ENCODE data around the gene MAML1.

Gene MAML1

GRCh38 chr5:179793468-179794139 is 61.0 kb downstream of the MAML1 start, which contains the start of gene LTC4S:
Gene LTC4S (plus strand): TSS chr5:179793986. CDS start chr5:179794081, 95 bp downstream.
- peak in 1 of 2 donors; percentile 41 for DNase-seq (ENCODE audit: extremely low read depth in 1 of 2, low read depth in 1 of 2)

DNA sequence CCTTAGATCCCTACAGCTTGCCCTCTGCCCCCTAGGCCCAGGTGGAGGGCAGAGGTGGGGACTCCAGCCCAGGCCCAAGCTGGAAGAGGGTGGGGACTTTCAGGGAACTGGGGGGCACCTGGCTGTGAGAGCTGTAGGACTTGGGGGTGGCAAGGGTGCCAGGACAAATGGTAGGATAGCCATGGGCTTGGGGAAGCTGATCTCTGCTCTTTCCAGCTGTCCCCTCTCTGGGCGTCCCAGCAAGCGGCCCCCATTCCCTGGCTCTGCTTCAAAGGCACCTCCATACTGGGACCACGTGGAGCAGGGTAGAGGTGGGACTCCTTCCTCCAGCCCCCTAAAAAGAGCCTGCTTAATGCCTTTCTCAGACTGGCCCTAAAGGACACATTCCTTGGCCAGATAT is 61.5 kb downstream of the MAML1 start:
- DNase-seq (ENCODE audit: extremely low read depth in 1 of 2, low read depth in 1 of 2) = no peak

GRCh38 chr5:179794575-179794974 is 62.0 kb downstream of the MAML1 start:
- DNase-seq (ENCODE audit: extremely low read depth in 1 of 2, low read depth in 1 of 2) = no peak

GRCh38 chr5:179795049-179795862 is 62.6 kb downstream of the MAML1 start:
- DNase-seq (ENCODE audit: extremely low read depth in 1 of 2, low read depth in 1 of 2) = no peak

GRCh38 chr5:179795863-179796833 is 63.5 kb downstream of the MAML1 start:
- peak in 1 of 2 donors; percentile 59 for DNase-seq (ENCODE audit: extremely low read depth in 1 of 2, low read depth in 1 of 2)

DNA sequence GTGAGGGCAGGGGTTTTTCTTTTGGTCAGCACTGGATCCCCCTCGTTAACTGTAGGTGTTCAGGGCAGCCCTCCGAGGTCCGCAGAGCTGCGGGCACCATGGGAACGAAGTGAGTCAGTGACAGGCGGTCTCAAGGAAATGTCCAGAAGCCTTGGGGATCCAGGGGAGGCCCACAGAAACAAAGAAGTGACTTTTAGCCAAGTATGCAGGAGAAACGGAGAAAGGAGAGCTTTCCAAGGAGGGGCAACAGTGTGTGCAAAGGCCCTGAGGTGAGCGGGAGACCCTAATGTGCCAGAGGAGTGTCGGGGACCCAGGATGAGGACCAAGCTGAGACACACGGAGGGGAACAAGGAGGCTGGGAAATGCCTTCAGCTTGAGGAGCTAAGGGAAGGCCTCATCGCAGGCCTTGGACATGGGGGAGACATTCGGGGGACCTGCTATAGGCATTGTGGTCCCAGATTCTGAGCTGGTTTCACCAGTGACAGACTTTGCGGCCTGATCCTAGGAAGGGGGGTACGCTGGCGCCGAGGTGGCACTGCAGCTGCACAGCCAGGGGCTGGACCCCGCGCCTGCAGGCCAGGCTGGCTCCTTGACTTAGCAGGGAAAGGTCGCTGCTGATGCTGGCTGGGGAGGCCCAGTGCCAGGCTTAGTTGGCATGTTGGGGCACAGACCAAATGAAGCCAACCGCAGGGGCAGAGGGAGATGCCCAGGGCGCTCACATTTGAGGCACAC is 64.4 kb downstream of the MAML1 start:
- DNase-seq (ENCODE audit: extremely low read depth in 1 of 2, low read depth in 1 of 2) = no peak

GRCh38 chr5:179797741-179798140 is 65.1 kb downstream of the MAML1 start:
- DNase-seq (ENCODE audit: extremely low read depth in 1 of 2, low read depth in 1 of 2) = no peak

GRCh38 chr5:179798144-179798770 is 65.6 kb downstream of the MAML1 start:
- DNase-seq (ENCODE audit: extremely low read depth in 1 of 2, low read depth in 1 of 2) = no peak

- DNase-seq (ENCODE audit: extremely low read depth in 1 of 2, low read depth in 1 of 2) = no peak
Measured at GRCh38 chr5:179798771-179799643, 66.4 kb downstream of the MAML1 start.

GRCh38 chr5:179799644-179799973 is 67.0 kb downstream of the MAML1 start:
- no peak for DNase-seq (ENCODE audit: extremely low read depth in 1 of 2, low read depth in 1 of 2)

DNA sequence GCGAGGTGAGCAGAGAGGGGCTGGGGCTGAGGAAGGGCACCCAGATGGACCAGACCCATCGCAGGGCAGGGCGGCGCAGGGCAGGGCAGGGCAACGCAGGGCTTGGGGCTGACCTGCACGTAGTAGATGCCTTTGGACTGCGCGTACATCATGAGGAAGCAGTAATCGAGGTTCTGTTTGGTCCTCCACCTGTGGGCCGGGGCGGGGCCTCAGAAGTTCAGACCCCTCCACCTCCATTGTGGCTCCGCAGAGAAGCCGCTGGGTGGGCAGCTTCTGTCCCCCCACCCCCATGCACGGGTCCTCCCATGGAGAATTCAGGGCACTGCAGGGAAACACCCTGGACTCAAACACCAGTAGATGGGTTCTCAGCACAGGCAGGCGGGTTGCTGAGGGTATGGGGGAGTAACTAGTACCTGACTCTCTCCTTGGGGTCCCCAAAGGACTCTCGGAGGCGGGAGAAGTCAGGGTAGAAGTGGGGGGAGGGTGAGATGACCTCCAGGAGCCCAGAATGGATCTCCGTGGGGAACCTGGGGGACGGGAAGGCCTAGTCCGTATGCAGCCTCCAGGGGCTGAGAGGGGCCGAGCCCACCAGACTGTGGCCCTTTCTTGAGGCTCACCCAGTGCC is 67.6 kb downstream of the MAML1 start:
- DNase-seq (ENCODE audit: extremely low read depth in 1 of 2, low read depth in 1 of 2) = no peak

GRCh38 chr5:179800696-179801201 is 68.1 kb downstream of the MAML1 start:
- no peak for DNase-seq (ENCODE audit: extremely low read depth in 1 of 2, low read depth in 1 of 2)

GRCh38 chr5:179801304-179802206 is 68.9 kb downstream of the MAML1 start:
- peak; percentile 62 to 78 for DNase-seq (ENCODE audit: extremely low read depth in 1 of 2, low read depth in 1 of 2)

DNA sequence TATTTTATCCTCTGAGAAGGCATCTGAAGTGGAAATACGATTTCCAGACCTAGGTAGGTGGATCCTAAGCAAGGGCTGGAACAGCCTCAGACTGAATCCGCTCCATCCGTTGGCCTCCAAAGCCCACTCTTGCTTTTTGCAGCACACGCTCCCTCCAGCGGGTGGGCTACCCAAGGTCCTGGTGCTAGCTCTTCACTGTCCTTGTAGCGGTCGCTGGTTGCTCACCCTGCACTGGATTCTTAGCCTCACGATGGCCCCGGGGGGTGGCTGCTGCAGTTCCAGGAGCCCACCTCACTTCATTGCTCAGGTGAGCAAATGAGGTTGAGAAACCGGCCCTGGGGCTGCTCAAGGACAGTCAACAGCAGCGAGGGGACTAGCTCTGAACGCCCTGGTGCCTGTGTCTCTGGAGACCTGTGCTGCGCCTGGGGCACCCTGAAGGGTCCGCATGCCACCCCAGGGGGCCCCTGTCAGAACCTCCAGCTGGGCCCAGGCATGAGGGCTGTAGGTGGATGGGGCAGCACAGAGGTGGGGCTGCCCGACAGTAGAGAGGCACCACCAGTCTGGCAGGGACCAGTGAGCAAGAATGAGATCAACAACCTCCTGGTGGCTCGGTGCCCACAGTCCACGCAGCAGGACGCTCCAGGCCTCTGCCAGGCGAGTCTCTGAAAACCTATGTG is 69.7 kb downstream of the MAML1 start:
- no peak for DNase-seq (ENCODE audit: extremely low read depth in 1 of 2, low read depth in 1 of 2)

DNA sequence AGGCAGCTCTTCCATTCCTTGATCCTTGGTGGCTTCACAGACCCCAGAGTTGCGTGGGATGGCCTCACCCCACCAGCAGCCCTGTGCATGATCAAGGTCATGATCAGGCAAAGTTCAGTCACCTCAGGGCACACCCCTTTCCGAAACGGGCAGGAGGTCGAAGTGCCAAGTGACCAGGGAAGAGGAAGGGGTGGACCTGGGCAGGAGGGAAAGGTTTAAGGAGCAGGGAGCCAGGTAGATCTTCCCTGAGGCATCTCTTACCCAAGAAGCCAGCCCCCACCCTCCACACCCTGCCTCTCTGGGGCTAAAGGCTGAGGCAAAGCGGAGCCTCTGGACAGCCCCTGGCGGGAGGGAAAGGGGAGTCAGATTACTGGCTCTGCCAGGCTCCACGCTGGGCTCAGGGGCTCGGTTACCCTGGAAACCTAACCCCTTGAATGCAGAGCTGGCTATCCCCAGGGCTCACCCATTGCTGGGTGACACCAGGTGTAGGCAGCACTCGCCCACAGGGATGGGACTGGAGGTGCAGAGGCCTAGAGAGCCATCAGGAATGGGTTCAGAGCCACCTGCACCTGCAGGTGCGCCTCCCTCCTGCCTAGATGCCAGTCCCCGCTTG is 70.4 kb downstream of the MAML1 start:
- DNase-seq (ENCODE audit: extremely low read depth in 1 of 2, low read depth in 1 of 2) = no peak
